ENCODE results near the gene MC2R. TPM values are rescaled to one million over a fixed set of nuclear protein-coding genes. Genes with fewer than 3 reads are reported as not detected.

Gene MC2R
- total RNA-seq, 2 experiments from 2014 or later, result not detected

DNA sequence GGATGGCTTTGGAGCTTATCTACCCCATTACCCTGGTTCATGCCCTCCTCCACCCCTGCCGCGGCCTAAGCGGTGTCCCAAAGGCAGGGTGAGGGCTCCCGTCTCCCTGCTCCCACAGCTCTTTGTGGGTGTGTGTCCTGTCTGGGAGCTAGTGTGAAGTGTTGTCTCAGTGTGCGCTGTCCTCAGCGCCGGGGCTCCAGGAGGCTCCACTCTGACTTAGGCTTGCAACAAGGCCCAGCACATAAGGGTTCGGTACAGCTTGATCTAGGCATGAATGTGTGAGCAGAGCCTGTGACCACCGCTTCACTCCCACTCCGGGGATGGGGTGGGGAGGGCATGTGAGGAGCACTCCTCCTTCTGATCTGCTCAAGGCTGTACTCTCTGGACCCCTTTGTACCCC is 1.2 kb downstream of the MC2R start:
- Mint-ChIP-seq H3K27me3 (peaks cover 4% of the 10 kb centered on the region), H3K4me1 (no peaks in the 10 kb centered on the region), H3K9me3 (no peaks in the 10 kb centered on the region), H3K27ac (no peak overlapping the region), H3K4me3 (no peak overlapping the region), H3K36me3 (ENCODE audit: low read depth) (no peaks in the 10 kb centered on the region)
- POLR2A ChIA-PET, result no interaction called here
- CTCF ChIA-PET, result no interaction called here
- DNase-seq, result no peak

DNA sequence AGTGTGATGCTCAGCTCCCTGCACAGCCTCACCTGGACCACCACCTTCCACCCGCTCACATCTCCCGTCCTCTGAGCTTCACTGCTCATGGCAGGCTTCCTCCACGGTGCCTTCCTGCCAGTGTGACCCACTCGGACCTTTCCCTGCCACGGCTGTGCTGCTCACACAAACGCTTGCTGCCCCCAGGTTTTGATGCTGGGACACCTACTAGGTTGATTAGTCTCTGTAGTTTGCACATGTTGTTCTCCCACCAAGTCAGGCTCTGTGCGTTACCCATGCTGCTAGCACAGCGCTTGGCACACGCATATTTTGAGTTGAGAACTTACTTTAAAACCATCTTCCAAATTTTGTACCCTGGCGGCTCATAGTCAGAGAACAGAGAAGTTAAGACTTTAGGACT is 2.1 kb downstream of the MC2R start:
- POLR2A ChIA-PET, result no interaction called here
- H3K4me3 Mint-ChIP-seq, result no peak overlapping the region
- H3K4me1 Mint-ChIP-seq, result no peaks in the 10 kb centered on the region
- no peak for DNase-seq
- peaks cover 4% of the 10 kb centered on the region for H3K27me3 Mint-ChIP-seq
- CTCF ChIA-PET, result no interaction called here
- H3K9me3 Mint-ChIP-seq, result no peaks in the 10 kb centered on the region
- no peaks in the 10 kb centered on the region for H3K36me3 Mint-ChIP-seq (ENCODE audit: low read depth)
- H3K27ac Mint-ChIP-seq, result no peak overlapping the region

DNA sequence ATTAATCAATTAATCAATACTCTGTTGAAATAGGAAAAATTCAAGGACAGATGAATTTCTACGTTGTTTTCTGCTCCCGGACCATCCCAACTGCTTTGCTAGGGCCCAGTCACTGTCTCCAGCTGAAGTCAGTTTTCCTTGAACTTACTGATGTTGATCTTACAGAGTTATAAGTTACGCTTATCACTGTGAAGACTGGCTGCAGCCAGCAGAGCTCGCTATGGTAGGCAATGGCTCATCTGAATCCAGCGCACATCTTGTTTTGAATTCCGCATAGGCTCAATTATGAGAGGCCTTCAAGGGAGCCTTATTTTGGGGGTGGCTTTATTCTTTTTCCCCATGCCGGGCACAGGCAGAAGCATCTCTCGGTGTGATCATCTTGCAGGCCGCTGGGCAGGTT is 2.7 kb downstream of the MC2R start:
- H3K4me1 Mint-ChIP-seq, result no peaks in the 10 kb centered on the region
- peaks cover 2% of the 10 kb centered on the region for H3K27me3 Mint-ChIP-seq
- POLR2A ChIA-PET, result no interaction called here
- H3K27ac Mint-ChIP-seq, result no peak overlapping the region
- no peaks in the 10 kb centered on the region for H3K36me3 Mint-ChIP-seq (ENCODE audit: low read depth)
- CTCF ChIA-PET, result no interaction called here
- no peak overlapping the region for H3K4me3 Mint-ChIP-seq
- H3K9me3 Mint-ChIP-seq, result no peaks in the 10 kb centered on the region
- no peak for DNase-seq

DNA sequence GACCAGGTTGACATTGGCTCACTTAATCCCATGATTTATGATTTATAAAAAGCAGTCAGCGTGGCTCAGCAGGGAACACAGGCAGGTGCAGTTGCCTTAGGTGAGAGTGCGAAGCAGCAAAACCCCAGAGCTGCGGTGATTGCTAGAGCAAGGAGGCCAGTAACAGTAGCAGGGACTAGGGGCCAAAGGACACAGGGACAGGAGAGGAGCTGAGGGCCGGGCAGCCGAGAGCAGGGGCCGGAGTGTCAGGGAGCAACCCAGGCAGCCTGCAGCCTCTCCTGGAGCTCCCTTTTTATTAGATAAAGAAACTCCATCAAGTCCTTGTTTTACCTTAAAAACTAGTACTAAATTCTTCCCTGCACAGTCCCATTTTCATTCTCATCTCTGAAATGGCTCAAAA is 4.3 kb downstream of the MC2R start:
- DNase-seq, result no peak
- ChIA-PET POLR2A (no interaction called here), CTCF (interaction anchor here (1.4 kb wide), 1 partner anchor 17 kb away, joined by 6 read pairs; no protein-coding TSS in a partner anchor)
- Mint-ChIP-seq H3K27me3 (peaks cover 4% of the 10 kb centered on the region), H3K4me1 (no peaks in the 10 kb centered on the region), H3K9me3 (no peaks in the 10 kb centered on the region), H3K4me3 (no peak overlapping the region), H3K27ac (no peak overlapping the region), H3K36me3 (ENCODE audit: low read depth) (no peaks in the 10 kb centered on the region)

DNA sequence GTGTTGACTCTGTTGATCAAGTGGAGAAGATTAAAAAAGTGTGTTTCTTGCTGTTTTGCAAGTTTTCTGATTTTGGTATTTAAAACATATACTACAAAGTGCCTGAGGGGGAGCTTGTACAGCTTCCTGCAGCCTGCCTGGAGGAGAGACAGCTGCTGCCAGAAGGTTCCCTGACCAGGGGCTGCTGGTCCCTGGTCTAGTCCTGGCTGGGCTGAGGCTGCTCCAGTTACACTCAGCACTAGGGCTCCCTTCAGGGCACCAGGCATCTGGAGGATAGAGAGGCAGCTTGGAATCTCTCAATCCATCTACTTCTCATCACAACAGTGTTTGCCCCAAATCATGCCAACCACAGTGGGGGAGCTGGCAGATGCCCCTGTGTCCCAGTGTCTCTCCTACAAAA is 4.8 kb downstream of the MC2R start:
- Mint-ChIP-seq H3K4me1 (no peaks in the 10 kb centered on the region), H3K4me3 (no peak overlapping the region), H3K27ac (no peak overlapping the region), H3K9me3 (no peaks in the 10 kb centered on the region), H3K27me3 (peaks cover 4% of the 10 kb centered on the region), H3K36me3 (ENCODE audit: low read depth) (no peaks in the 10 kb centered on the region)
- ChIA-PET CTCF (interaction anchor here (1.4 kb wide), 1 partner anchor 17 kb away, joined by 6 read pairs; no protein-coding TSS in a partner anchor), POLR2A (no interaction called here)
- no peak for DNase-seq

DNA sequence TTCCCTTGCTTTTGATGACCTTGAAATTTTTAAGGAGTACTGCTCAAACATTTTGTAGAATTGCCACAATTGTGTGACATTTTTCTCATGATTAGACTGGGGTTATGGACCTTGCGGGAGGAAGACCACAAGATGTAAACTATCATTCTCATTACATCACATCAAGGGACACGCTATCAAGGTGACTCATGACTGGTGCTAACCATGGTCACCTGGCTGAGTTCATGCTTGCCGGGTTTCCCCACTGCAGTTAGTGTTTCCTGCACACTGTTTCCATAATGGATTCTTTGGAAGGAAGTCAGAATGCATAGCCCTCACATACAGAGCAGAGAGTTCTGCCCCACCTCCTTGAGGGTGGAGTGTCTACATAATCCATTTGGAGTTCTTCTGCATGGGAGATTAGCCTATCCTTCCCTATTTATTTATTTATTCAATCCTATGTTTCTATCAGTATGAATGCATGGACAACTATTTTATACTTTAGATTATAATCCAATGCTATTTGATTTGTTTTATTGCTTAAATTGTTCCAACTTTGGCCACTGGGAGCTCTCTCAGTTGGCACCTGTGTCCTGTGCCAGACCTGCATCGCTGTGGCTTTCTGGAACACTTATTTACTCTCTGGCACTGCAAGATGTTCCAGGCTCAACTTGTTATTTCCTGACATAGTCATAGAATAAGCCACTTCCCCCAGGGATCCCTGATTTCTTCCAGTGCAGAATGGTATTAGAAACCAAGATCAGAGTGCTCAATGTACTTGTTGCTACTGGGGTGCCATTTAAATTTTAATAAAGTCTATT is 6.0 kb downstream of the MC2R start:
- ChIA-PET POLR2A (no interaction called here), CTCF (no interaction called here)
- DNase-seq, result no peak
- H3K4me3 Mint-ChIP-seq, result no peak overlapping the region
- H3K9me3 Mint-ChIP-seq, result no peaks in the 10 kb centered on the region
- no peaks in the 10 kb centered on the region for H3K36me3 Mint-ChIP-seq (ENCODE audit: low read depth)
- no peak overlapping the region for H3K27ac Mint-ChIP-seq
- peaks cover 4% of the 10 kb centered on the region for H3K27me3 Mint-ChIP-seq
- no peaks in the 10 kb centered on the region for H3K4me1 Mint-ChIP-seq

DNA sequence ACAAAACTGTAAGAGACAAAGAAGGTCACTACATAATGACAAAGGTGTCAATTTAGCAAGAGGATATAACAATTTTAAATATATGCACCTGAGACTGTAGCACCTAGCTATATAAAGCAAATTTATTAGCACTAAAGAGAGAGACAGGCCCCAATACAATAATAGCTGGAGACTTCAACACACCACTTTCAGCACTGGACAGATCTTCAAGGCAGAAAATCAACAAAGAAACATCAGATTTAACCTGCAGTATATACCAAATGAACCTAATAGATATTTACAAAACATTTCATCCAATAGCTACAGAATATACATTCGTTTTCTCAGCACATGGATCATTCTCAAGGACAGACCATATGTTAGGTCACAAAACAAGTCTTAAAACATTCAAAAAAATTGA is 14.7 kb downstream of the MC2R start:
- ChIA-PET POLR2A (no interaction called here), CTCF (no interaction called here)
- Mint-ChIP-seq H3K4me1 (no peaks in the 10 kb centered on the region), H3K27ac (no peak overlapping the region), H3K36me3 (ENCODE audit: low read depth) (no peaks in the 10 kb centered on the region), H3K9me3 (peaks cover 2% of the 10 kb centered on the region), H3K4me3 (no peak overlapping the region), H3K27me3 (peaks cover 13% of the 10 kb centered on the region)
- no peak for DNase-seq

DNA sequence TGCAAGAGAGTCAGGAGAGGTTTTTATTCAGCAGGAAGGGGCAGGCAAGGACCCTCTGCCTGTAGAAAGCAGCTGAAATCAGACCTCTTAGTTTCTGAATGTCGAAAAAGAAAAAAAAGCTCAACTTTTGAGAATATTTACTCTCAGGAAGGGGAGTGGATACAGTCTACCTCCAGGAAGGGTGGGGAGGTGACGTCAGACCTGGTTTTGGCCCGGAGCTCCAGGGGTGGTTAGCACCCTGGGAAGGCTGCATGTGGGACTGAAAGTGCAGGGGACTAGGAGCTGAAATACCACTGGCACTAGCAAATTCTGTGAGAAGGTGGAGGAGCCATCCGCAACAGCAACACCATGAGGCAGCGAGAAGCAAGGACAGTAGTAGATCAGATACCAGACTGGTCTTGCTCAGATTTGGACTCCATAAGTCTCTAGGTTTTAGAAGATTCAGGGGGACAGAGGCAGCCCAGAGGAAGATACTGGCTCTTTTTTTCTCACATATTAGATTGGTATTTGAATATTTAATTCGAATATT is 19.8 kb downstream of the MC2R start:
- Mint-ChIP-seq H3K36me3 (ENCODE audit: low read depth) (no peaks in the 10 kb centered on the region), H3K27me3 (peaks cover 9% of the 10 kb centered on the region), H3K27ac (no peak overlapping the region), H3K4me3 (no peak overlapping the region), H3K4me1 (no peaks in the 10 kb centered on the region), H3K9me3 (peaks cover 2% of the 10 kb centered on the region)
- CTCF ChIA-PET, result no interaction called here
- POLR2A ChIA-PET, result no interaction called here
- DNase-seq, result no peak

DNA sequence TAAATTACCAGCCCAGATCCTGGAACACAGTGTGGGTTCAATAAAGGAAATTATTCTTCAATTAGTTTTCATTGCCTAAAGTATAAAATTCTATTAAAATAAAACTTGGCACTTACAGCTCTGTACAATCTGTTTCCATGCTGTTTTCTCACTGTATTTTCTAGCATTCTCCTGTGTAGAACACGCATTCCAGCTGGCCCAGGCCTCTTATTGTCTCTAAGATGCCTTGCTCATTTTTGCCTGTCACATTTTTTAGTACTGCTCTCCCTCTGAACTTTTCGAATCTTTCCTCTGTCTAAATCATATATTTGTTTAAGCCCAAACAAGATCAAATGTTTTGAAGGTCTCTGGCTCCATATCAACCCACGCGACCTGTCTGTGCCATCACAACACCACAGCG is 20.8 kb downstream of the MC2R start:
- Mint-ChIP-seq H3K4me3 (no peak overlapping the region), H3K27me3 (peaks cover 5% of the 10 kb centered on the region), H3K36me3 (ENCODE audit: low read depth) (no peaks in the 10 kb centered on the region), H3K27ac (no peak overlapping the region), H3K9me3 (no peaks in the 10 kb centered on the region), H3K4me1 (no peaks in the 10 kb centered on the region)
- ChIA-PET CTCF (no interaction called here), POLR2A (no interaction called here)
- DNase-seq, result no peak

DNA sequence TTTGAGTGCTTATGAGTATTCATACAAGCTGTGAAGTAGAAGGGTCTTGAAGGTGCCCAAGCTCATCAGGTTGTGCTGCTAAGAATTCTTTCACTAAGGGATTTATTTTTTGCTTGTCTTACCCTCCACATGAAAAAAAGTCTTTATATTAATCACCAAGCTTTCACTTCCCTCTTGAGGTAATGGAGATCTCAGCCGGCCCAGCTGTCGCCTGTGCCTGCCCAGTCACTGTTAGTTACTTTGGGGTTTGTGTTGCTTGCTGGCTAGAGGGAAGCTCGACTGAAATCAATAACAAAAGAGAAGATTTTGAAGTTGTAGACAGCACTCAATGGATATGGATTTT is 21.9 kb downstream of the MC2R start:
- POLR2A ChIA-PET, result no interaction called here
- CTCF ChIA-PET, result no interaction called here
- H3K4me3 Mint-ChIP-seq, result no peak overlapping the region
- no peak overlapping the region for H3K27ac Mint-ChIP-seq
- no peaks in the 10 kb centered on the region for H3K9me3 Mint-ChIP-seq
- DNase-seq, result no peak
- no peaks in the 10 kb centered on the region for H3K4me1 Mint-ChIP-seq
- peaks cover 3% of the 10 kb centered on the region for H3K27me3 Mint-ChIP-seq
- H3K36me3 Mint-ChIP-seq (ENCODE audit: low read depth), result no peaks in the 10 kb centered on the region

DNA sequence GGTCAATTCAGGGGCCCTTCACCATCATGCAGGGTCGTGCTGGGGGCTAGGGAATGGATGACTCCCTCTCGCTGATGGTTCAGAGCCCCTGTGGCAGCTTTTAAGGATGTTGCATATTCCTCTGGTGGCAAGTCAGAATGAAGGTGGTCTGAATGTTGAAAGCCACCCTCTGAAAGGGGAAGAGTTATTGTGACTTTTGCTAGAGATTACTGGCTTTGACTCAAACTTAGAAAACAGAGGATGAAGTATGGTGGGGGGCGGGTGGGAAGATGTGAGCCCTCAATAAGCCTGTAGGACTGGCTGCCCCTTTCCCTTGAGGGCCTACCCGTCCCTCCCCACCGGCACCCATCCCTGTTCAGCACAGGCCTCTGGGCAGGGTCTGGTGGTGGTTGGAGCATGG is 23.2 kb downstream of the MC2R start:
- no peaks in the 10 kb centered on the region for H3K4me1 Mint-ChIP-seq
- no peak overlapping the region for H3K27ac Mint-ChIP-seq
- DNase-seq, result no peak
- peaks cover 3% of the 10 kb centered on the region for H3K27me3 Mint-ChIP-seq
- no peaks in the 10 kb centered on the region for H3K9me3 Mint-ChIP-seq
- no peak overlapping the region for H3K4me3 Mint-ChIP-seq
- ChIA-PET POLR2A (no interaction called here), CTCF (no interaction called here)
- H3K36me3 Mint-ChIP-seq (ENCODE audit: low read depth), result no peaks in the 10 kb centered on the region

DNA sequence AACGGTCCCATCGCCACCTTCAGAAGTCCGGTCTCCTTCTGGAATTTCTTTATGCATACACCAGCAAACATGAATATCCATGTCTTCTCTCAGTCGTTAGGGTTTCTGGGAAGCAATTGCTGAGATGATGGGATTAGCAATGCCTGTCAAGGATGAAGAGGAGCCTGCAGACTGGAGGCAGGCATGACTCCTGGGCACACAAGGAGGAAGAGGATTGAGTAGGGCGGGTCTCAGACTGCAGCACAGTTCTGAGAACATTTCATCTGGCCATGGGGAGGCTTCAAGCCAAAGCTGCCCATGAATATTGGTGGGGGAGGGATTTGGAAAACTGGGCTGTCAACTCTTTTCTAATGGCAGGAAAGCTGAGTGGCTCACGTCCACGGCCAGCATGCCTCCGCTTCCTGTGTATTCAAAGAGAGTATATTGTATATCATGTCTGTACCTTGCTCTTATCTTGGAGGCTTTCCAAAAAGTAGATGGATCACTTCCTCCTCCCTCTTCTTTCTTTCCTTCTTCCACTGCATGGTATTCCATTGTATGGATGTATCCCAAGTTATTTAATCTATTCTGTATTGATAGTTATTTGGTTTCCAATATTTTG is 24.5 kb downstream of the MC2R start:
- peaks cover 3% of the 10 kb centered on the region for H3K27me3 Mint-ChIP-seq
- POLR2A ChIA-PET, result no interaction called here

DNA sequence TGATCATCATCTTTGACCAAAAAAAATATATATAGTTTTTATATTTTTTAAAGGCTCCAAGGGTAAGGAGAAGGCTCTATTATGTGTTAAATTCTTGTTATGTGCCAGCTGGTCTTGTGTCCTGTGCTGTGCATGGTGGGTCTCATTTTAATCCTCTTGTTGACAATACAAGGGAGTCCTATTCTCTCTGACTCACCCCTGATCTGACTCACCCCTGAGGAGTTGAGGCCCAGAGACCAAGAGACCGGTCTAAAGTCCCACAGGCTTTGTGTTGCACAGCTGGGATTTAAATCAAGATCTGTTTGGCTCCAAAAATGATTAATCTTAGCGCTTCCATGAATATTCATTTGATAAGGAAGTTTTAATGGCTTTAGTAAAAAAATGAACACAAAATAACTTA is 25.7 kb downstream of the MC2R start:
- ChIA-PET CTCF (interaction anchor here (1.2 kb wide), 1 partner anchor 10 kb away, joined by 3 read pairs; no protein-coding TSS in a partner anchor), POLR2A (no interaction called here)
- H3K9me3 Mint-ChIP-seq, result no peaks in the 10 kb centered on the region
- no peaks in the 10 kb centered on the region for H3K4me1 Mint-ChIP-seq
- no peak overlapping the region for H3K4me3 Mint-ChIP-seq
- no peaks in the 10 kb centered on the region for H3K36me3 Mint-ChIP-seq (ENCODE audit: low read depth)
- H3K27ac Mint-ChIP-seq, result no peak overlapping the region
- no peak for DNase-seq
- peaks cover 3% of the 10 kb centered on the region for H3K27me3 Mint-ChIP-seq

More for the DNA sequence above, 24.5 kb downstream of the MC2R start:
- CTCF ChIA-PET, result interaction anchor here (1.2 kb wide), 1 partner anchor 12 kb away, joined by 3 read pairs; no protein-coding TSS in a partner anchor
- Mint-ChIP-seq H3K36me3 (ENCODE audit: low read depth) (no peaks in the 10 kb centered on the region), H3K4me1 (no peaks in the 10 kb centered on the region), H3K9me3 (no peaks in the 10 kb centered on the region), H3K27ac (no peak overlapping the region), H3K4me3 (no peak overlapping the region)
- no peak for DNase-seq
